ENCODE measurements around the gene POLR3K. TPM values are rescaled to one million over a fixed set of nuclear protein-coding genes. Genes with fewer than 3 reads are reported as not detected.

Gene POLR3K
- 7.9 and 8.2 TPM in 2 replicates for total RNA-seq

DNA sequence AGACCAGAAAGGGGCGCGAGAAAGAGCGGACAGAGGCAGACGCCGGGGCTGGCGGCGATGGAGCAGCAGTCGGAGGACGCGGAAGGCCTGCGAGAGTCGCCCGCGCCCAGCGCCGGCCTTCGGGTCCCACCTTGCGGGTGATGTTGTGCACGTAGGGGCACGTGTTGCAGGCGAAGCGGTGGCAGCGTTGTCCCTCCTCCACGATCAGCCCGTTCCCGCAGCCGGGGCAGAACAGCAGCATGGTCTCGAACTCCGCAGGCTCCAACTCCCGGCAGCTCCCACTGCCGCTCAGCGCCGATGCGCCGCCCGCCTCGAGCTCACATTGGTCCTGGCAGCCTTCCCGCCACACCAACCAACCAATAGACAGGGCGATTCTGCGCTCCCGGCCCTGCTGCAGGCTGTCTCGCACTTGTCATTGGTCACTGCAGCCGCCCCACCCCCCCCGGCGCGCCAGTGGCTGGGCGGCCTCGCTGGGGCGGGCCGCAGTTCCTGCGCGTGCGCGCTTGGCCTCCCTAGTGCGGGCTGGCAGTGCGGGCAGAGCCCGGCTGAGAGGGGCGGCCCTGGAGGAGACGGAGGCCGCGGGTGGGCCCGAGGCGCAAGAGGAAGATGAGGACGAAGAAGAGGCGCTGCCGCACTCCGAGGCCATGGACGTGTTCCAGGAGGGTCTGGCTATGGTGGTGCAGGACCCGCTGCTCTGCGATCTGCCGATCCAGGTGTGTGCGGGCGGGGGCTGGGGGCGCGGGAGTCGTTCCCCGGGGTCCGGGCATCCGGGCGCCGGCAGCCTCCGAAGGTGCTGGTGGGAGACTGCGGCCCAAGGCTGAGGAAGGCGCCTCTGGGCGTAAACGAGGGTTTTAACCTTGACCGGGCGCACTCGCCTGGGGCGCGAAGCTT, at the start of gene POLR3K, which contains the start of gene SNRNP25:
Gene POLR3K (minus strand): TSS at position 263 of the 891 bp plus-strand sequence. CDS start 22 bp downstream, at position 241.
Gene SNRNP25 (plus strand): TSS at position 483 of the 891 bp plus-strand sequence. CDS start 189 bp downstream, at position 672.

GRCh38 chr16:77807-78443, 24.5 kb upstream of the POLR3K start, which contains the start of gene MPG:
Gene MPG (plus strand): TSS chr16:78225. CDS start chr16:78310, 85 bp downstream.

GRCh38 chr16:72561-73548, 19.4 kb upstream of the POLR3K start, which contains the start of gene RHBDF1:
Gene RHBDF1 (minus strand): TSS chr16:72631. CDS start chr16:65015, 7,616 bp downstream.

Other genes with a start within 250 kb of the POLR3K start
- 55.0 and 59.3 TPM in 2 replicates for gene SNRNP25, start 220 bp upstream of the POLR3K start, total RNA-seq
- 28.2 and 34.0 TPM in 2 replicates for gene RHBDF1, start 19.0 kb upstream of the POLR3K start, total RNA-seq
- 166 and 188 TPM in 2 replicates for gene MPG, start 24.6 kb upstream of the POLR3K start, total RNA-seq
- gene NPRL3, start 85.1 kb upstream of the POLR3K start, total RNA-seq, result 12.9 and 14.4 TPM in 2 replicates
- not detected in 2 replicates for gene HBZ, start 99.0 kb upstream of the POLR3K start, total RNA-seq
- gene HBM, start 112.4 kb upstream of the POLR3K start, total RNA-seq, result not detected in 2 replicates
- 1.6 and 1.7 TPM in 2 replicates for gene HBA2, start 119.3 kb upstream of the POLR3K start, total RNA-seq
- gene HBA1, start 123.1 kb upstream of the POLR3K start, total RNA-seq, result not detected in 2 replicates
- 1.2 and 1.9 TPM in 2 replicates for gene HBQ1, start 126.9 kb upstream of the POLR3K start, total RNA-seq
- 25.6 and 38.5 TPM in 2 replicates for gene LUC7L, start 175.8 kb upstream of the POLR3K start, total RNA-seq
- 76.9 and 86.8 TPM in 2 replicates for gene FAM234A, start 181.2 kb upstream of the POLR3K start, total RNA-seq
- 0.17 and 0.30 TPM in 2 replicates for gene RGS11, start 222.3 kb upstream of the POLR3K start, total RNA-seq
- not detected in 2 replicates for gene ARHGDIG, start 227.0 kb upstream of the POLR3K start, total RNA-seq
- gene PDIA2, start 229.6 kb upstream of the POLR3K start, total RNA-seq, result 0.17 and 0.45 TPM in 2 replicates